Hypothalamus (tissue), 51 donors: Measurements from ENCODE around the gene ADH4.
"Not testable (repeated sequence)": the region's sequence is repeated elsewhere in the genome, so short reads cannot be mapped to it uniquely, and the experiment has no call there.

ENCODE experiments used
- DNase-seq, 51 donors: peaks; one replicate each; lab custom pipeline; 2025; lab: John Stamatoyannopoulos, UW

The ADH4 gene

DNA sequence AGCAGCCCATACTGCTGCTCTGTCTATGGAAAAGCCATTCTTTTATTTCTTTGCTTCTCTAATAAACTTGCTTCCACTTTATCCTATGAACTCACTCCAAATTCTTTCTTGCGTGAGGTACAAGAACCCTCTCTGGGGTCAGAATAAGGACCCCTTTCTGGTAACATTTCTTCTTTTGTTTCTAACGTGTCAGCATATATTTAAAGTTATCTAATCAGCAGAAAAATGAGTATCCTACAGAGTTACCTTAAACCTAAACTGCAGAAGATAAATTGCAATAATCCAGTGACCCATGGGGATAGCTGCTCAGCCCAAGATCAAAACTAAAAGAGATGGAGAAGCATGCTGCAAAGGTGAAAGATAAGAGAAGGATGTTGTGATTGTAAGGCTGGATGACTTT, 59.5 kb downstream of the ADH4 start:
- DNase-seq, result no peak

DNA sequence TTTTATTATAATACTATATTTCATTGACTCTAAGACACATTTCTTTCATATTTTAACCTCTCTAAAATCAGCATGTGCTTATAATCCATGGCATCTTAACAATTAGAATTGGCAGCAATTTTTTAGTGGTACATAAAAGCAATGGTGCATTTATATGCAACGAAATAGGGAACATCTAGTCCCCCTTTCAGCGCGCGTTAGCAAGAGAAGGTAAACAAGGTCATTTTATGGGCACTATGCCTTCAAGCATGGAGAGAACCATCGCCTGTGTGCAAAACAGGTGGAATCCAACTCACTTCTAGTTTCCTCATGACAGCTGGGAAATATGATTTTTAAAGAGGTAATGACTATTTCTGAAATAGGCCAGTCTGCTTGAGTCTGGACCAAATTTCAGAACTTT, 61.9 kb downstream of the ADH4 start:
- no peak for DNase-seq

DNA sequence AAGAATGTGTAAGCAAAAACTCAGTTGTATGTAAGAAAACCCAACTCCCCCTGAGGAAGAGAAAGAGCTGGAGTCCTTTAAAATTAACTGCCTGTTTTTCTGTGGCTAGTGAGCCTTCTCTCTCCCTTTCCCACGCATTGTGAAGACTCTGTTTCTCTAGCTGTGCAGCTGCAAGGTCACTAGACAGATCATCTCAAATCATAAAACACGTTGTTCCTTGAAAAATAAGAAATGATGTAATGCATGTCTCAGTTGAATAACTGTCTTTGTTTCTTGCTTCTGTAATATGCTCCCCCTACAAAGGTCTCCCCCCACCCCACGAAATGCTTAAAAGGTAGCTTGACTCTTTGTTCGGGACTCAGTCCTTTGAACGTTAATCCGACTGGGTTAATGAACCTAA, 63.2 kb downstream of the ADH4 start:
- DNase-seq, result not testable (repeated sequence)

DNA sequence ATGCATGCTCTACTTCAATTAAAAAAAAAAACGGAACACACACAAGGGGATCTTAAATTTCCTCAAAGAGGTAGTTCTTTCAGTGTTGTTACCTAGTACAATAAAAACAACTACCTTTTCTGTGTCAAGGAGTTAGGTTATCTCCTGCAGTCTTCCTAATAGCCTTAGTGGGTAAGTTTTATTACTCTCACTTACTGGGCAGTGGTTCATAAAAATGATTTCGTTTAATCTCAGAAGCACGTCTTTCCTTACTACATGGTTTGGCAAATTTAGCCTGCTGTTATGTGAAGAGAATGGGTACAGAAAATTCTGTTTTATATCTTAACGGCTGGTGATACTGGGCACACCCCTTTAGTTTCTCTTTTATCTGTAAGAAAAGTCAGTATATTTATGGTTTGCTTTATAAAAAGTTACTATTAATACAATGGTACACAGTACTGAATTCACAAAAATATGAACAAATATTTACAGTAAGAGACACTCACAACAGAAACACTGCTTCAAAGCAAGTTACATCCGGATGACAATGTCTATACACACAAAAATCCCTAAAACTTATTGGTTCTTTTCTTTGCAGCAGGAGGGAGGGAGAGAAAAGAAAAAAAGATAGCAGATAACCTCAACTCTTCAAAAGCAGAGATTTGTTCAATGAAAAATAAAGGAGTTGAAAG, 64.3 kb downstream of the ADH4 start:
- no peak for DNase-seq

DNA sequence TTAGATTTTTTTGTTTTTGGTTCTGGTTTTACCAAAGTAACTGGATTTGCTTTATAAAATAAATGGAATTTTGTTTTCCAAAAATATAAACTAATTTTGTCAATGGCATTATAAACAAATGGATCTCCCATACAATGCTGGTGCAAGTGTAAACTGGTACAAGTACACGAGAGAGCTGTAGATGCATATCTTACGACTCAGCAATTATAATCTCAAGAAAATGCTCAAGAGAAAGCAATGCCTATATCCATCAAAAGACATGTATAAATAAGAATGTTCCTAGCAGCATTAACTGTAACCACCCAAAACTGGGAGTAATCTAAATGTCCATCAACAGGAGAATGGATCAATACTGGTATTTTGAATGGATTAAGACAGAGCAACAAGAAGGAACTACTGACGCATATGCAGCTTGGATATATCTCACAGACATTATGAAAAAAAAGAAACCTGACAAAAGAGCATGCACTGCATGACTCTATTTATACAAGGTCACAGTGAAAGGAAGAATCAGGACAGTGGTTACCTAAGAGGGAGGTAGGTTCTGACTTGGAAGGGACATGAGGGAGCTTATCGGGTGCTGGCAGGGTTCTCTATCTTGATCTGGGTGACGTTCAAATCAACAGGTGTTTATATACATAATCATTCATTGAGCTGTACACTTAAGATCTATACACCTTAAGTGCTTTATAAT, 65.0 kb downstream of the ADH4 start:
- DNase-seq, result no peak

DNA sequence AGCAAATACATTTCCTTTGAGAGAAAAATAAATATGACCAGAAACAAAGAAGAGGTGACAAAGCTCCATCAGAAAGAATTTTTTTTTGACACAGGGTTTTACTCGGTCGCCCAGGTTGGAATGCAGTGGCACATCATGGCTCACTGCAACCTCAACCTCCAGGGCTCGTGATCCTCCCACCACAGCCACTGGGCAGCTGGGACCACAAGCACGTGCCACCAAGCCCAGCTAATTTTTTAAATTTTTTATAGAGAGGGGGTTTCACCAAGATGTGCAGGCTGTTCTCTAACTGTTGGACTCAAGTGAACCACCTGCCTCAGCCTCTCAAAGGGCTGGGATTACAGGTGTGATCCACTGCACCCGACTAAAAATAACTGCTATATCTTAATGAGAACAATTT, 65.8 kb downstream of the ADH4 start:
- no peak for DNase-seq

DNA sequence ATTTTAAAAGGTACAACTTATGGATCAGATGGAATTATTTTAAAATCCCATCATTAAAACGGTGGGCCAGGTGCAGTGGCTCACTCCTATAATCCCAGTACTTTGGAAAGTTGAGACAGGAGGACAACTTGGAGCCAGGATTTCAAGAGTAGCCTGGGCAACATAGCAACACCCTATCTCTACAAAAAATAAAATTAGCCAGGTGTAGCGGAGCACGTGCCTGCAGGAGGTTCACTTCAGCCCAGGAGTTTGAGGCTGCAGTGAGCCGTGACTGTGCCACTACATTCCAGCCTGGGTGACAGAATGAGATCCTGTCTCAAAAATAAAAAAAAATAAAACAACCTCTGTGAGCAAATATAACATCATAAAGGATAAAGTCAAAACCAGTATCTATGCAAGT, 66.9 kb downstream of the ADH4 start:
- DNase-seq, result no peak

DNA sequence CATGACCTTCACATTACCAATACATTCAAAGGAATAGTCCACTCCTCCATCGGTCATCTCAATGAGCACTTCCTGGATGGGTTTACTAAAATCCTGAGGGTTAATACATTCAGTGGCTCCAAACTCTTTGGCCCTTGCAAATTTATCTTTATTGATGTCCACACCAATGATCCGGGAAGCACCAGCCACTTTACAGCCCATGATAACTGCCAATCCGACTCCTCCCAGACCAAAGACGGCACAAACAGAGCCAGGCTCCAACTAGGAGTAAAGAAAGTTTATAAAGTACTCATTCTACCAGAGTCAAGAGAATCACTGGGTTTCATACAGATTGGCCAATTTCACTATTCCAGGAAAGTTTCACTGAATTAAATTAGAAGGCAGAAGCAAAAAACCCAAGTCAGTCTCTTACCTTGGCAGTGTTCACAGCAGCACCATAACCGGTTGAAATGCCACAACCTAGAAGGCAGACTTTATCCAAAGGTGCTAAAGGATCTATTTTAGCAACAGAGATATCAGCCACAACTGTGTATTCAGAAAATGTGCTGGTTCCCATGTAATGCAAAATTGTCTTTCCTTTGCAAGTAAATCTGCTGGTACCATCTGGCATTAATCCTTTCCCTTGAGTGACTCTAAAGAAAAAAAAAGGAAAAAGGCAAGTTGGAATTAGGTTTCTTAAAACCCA, 67.7 kb downstream of the ADH4 start:
- DNase-seq, result no peak

DNA sequence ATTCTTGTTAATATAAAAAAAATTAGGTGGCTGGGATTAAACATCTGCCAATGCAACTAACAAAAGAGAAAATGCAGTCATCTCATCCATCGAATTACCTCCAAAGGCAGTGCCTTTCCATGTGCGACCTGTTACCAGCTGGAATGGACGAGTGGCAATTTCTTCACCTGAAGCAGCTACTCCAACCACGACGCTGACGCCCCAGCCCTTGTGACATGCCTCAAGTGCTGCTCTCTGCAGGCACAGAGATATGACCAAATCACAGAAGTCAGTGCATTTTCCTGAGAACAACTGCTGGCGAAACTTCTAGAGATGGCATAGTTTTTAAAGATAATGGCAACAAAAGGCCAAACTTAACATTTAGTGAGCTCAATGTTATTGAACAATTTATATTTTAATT, 69.3 kb downstream of the ADH4 start:
- DNase-seq, result no peak
